Non-pigmented ciliary epithelial cell (primary cell): ENCODE data around the gene CYRIA.

ENCODE experiments used
- DNase-seq: peaks from one replicate; pipeline ENCODE4 v3.0.0-alpha.2; 2010; ENCODE audit warnings: low read depth

CYRIA gene

GRCh38 chr2:16669388-16669787, 3.8 kb upstream of the CYRIA start:
- no peak for DNase-seq

GRCh38 chr2:16666449-16666801, 791 bp upstream of the CYRIA start:
- no peak for DNase-seq

GRCh38 chr2:16664809-16665747, 556 bp downstream of the CYRIA start:
- DNase-seq = no peak

GRCh38 chr2:16664052-16664731, 1.4 kb downstream of the CYRIA start:
- DNase-seq = no peak

- DNase-seq = no peak
Measured at GRCh38 chr2:16663121-16663905, 2.3 kb downstream of the CYRIA start.

GRCh38 chr2:16661936-16662839, 3.4 kb downstream of the CYRIA start:
- DNase-seq = no peak

GRCh38 chr2:16661526-16661925, 4.1 kb downstream of the CYRIA start:
- no peak for DNase-seq

- DNase-seq = no peak
Measured at GRCh38 chr2:16660556-16660955, 5.1 kb downstream of the CYRIA start.

- no peak for DNase-seq
Measured at GRCh38 chr2:16660114-16660513, 5.5 kb downstream of the CYRIA start.

- DNase-seq = no peak
Measured at GRCh38 chr2:16658076-16658739, 7.4 kb downstream of the CYRIA start.

GRCh38 chr2:16657671-16658070, 8.0 kb downstream of the CYRIA start:
- no peak for DNase-seq

- no peak for DNase-seq
Measured at GRCh38 chr2:16656784-16657391, 8.7 kb downstream of the CYRIA start.

- no peak for DNase-seq
Measured at GRCh38 chr2:16655905-16656642, 9.6 kb downstream of the CYRIA start.

- DNase-seq = no peak
Measured at GRCh38 chr2:16655445-16655837, 10.2 kb downstream of the CYRIA start.

- DNase-seq = no peak
Measured at GRCh38 chr2:16654833-16655444, 10.7 kb downstream of the CYRIA start.

GRCh38 chr2:16653799-16654198, 11.8 kb downstream of the CYRIA start:
- no peak for DNase-seq

- no peak for DNase-seq
Measured at GRCh38 chr2:16653083-16653375, 12.6 kb downstream of the CYRIA start.

GRCh38 chr2:16652296-16653082, 13.1 kb downstream of the CYRIA start:
- DNase-seq = no peak
